Measurements from ENCODE around the gene PKLR.
"Not testable (repeated sequence)": the region's sequence is repeated elsewhere in the genome, so short reads cannot be mapped to it uniquely, and the experiment has no call there.

The PKLR gene

GRCh38 chr1:155250246-155250632, 51.0 kb downstream of the PKLR start:
- no peak for TF ChIP-seq CTCF (IDR thresholded peaks at IDR 0.05; ENCODE audit: borderline replicate concordance, extremely low read depth, low read length, poor library complexity, severe bottlenecking)
- TF ChIP-seq EZH2 (IDR thresholded peaks at IDR 0.05; ENCODE audit: borderline replicate concordance, low read depth, low read length, severe bottlenecking), result no peak
- no peaks in the 10 kb centered on the region for H4K20me1 ChIP-seq (ENCODE audit: insufficient read depth, low read length)
- H3K4me1 ChIP-seq (ENCODE audit: insufficient read depth, low read length), result peaks cover 45% of the 10 kb centered on the region
- H3K27ac ChIP-seq (ENCODE audit: low read length), result peak overlapping the region; percentile 75
- peak overlapping the region in 1 of 2 experiments; percentile 59; a peak in 3 of 4 replicates for H3K4me3 ChIP-seq (ENCODE audit: low read depth in 1 of 2, low read length in 2 of 2)
- H3K27me3 ChIP-seq (ENCODE audit: insufficient read depth, low read length, poor library complexity), result no peaks in the 10 kb centered on the region
- peak overlapping the region; percentile 81 for H3K4me2 ChIP-seq (ENCODE audit: insufficient read depth, low read length)
- H3K36me3 ChIP-seq (ENCODE audit: insufficient read depth, low read length), result peaks cover 21% of the 10 kb centered on the region
- no peaks in the 10 kb centered on the region for H3K9me3 ChIP-seq (ENCODE audit: insufficient read depth, low read length, severe bottlenecking)
- ATAC-seq (ENCODE audit: insufficient read depth, low read depth), result peak; percentile 41
- peak overlapping the region; percentile 62 for H3K9ac ChIP-seq (ENCODE audit: low read depth, low read length)
- H3K79me2 ChIP-seq (ENCODE audit: insufficient read depth, low read length), result peaks cover 21% of the 10 kb centered on the region
- no peak for DNase-seq
- H2AFZ ChIP-seq (ENCODE audit: low read depth, low read length), result peak overlapping the region; percentile 79

DNA sequence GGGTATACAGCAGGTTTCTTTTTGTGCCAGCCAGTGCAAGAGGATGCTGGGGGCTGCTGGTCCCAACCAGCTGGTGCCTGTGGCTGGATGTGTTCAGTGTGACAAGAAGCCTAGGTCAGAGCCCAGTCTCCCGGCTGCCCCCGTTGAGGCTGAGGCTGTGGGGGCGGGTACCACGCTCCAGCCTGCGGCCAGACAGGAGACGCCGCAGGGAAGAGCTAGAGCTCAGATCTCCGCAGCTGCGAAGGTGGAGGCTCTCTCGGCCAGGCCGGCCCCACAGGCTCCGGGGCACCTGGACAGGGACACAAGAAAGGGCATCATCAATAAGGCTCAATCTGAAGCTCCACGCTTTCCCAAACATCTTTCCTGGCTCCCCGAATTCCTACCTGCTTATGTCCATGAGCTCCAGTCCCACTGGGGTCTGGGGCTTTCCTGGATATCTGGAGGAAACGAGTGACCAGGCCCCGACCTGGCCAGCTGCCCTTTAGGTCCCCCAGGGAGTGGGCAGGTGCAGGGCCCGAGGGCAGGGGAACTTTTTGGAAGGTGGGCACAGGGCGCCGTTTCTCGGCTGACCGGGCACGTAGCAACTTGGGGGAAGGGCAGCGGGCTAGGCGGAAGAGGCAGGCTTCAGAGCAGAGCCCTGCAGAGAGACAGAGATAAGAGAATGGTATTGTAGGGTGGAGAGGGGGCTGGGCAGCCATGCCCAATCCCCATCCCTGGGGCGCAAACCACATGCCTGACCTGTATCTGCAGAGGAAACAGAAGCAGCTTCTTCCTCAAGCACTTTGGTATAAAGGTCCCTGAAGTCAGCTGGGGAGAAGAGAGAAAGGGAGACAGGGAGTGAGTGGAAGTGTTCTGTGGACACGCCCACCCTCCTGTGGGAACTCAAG, 53.3 kb downstream of the PKLR start:
- TF ChIP-seq CTCF (IDR thresholded peaks at IDR 0.05; ENCODE audit: borderline replicate concordance, extremely low read depth, low read length, poor library complexity, severe bottlenecking), result no peak
- TF ChIP-seq EZH2 (IDR thresholded peaks at IDR 0.05; ENCODE audit: borderline replicate concordance, low read depth, low read length, severe bottlenecking), result no peak
- Histone ChIP-seq H3K9me3 (ENCODE audit: insufficient read depth, low read length, severe bottlenecking) (no peaks in the 10 kb centered on the region), H4K20me1 (ENCODE audit: insufficient read depth, low read length) (no peaks in the 10 kb centered on the region), H3K4me3 (ENCODE audit: low read depth in 1 of 2, low read length in 2 of 2) (no peak overlapping the region), H3K36me3 (ENCODE audit: insufficient read depth, low read length) (peaks cover 21% of the 10 kb centered on the region), H3K27ac (ENCODE audit: low read length) (no peak overlapping the region), H3K9ac (ENCODE audit: low read depth, low read length) (no peak overlapping the region), H3K4me2 (ENCODE audit: insufficient read depth, low read length) (no peak overlapping the region), H3K4me1 (ENCODE audit: insufficient read depth, low read length) (peaks cover 41% of the 10 kb centered on the region), H3K79me2 (ENCODE audit: insufficient read depth, low read length) (peaks cover 14% of the 10 kb centered on the region), H3K27me3 (ENCODE audit: insufficient read depth, low read length, poor library complexity) (no peaks in the 10 kb centered on the region), H2AFZ (ENCODE audit: low read depth, low read length) (no peak overlapping the region)
- ATAC-seq (ENCODE audit: insufficient read depth, low read depth) (no peak), DNase-seq (no peak)

GRCh38 chr1:155246796-155247195, 54.4 kb downstream of the PKLR start:
- peaks cover 49% of the 10 kb centered on the region for H3K4me1 ChIP-seq (ENCODE audit: insufficient read depth, low read length)
- not testable (repeated sequence) for H2AFZ ChIP-seq (ENCODE audit: low read depth, low read length); H3K9me3 ChIP-seq (ENCODE audit: insufficient read depth, low read length, severe bottlenecking); H3K4me3 ChIP-seq (ENCODE audit: low read depth in 1 of 2, low read length in 2 of 2); H3K9ac ChIP-seq (ENCODE audit: low read depth, low read length); H3K27ac ChIP-seq (ENCODE audit: low read length); H3K4me2 ChIP-seq (ENCODE audit: insufficient read depth, low read length); ATAC-seq (ENCODE audit: insufficient read depth, low read depth); DNase-seq; H4K20me1 ChIP-seq (ENCODE audit: insufficient read depth, low read length); H3K27me3 ChIP-seq (ENCODE audit: insufficient read depth, low read length, poor library complexity)
- peaks cover 21% of the 10 kb centered on the region for H3K36me3 ChIP-seq (ENCODE audit: insufficient read depth, low read length)
- peaks cover 21% of the 10 kb centered on the region for H3K79me2 ChIP-seq (ENCODE audit: insufficient read depth, low read length)

DNA sequence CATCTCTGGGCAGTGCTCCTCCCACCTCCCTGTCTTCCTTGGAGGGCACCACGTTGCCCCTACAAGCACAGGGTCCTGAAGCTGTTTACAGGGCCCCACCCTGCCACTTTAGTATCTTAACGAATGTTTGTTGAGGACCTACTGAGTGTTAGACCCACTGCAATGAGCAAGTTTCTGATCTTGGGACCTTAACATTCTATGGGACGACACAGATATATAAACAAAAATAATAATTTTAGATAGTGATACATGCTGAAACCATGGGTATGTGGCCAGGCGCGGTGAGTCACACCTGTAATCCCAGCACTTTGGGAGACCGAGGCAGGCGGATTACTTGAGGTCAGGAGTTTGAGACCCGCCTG, 56.1 kb downstream of the PKLR start:
- Histone ChIP-seq H4K20me1 (ENCODE audit: insufficient read depth, low read length) (no peaks in the 10 kb centered on the region), H2AFZ (ENCODE audit: low read depth, low read length) (peak overlapping the region; percentile 96), H3K4me3 (ENCODE audit: low read depth in 1 of 2, low read length in 2 of 2) (peak overlapping the region in 1 of 2 experiments; percentile 52; a peak in 2 of 4 replicates), H3K4me1 (ENCODE audit: insufficient read depth, low read length) (peaks cover 47% of the 10 kb centered on the region), H3K9me3 (ENCODE audit: insufficient read depth, low read length, severe bottlenecking) (no peaks in the 10 kb centered on the region), H3K79me2 (ENCODE audit: insufficient read depth, low read length) (peaks cover 27% of the 10 kb centered on the region), H3K27me3 (ENCODE audit: insufficient read depth, low read length, poor library complexity) (no peaks in the 10 kb centered on the region), H3K36me3 (ENCODE audit: insufficient read depth, low read length) (peaks cover 18% of the 10 kb centered on the region), H3K27ac (ENCODE audit: low read length) (peak overlapping the region; percentile 96), H3K9ac (ENCODE audit: low read depth, low read length) (peak overlapping the region; percentile 61), H3K4me2 (ENCODE audit: insufficient read depth, low read length) (peak overlapping the region; percentile 72)
- DNase-seq, result no peak
- ATAC-seq (ENCODE audit: insufficient read depth, low read depth), result no peak
- TF ChIP-seq EZH2 (IDR thresholded peaks at IDR 0.05; ENCODE audit: borderline replicate concordance, low read depth, low read length, severe bottlenecking), result no peak
- TF ChIP-seq CTCF (IDR thresholded peaks at IDR 0.05; ENCODE audit: borderline replicate concordance, extremely low read depth, low read length, poor library complexity, severe bottlenecking), result no peak

Data from DND-41 (cell line).